Right atrium auricular region (tissue), 2 donors: ENCODE measurements around the gene SFRP4. TPM values are rescaled to one million over a fixed set of nuclear protein-coding genes. Genes with fewer than 3 reads are reported as not detected.

Experiments
- DNase-seq: peaks from one replicate; pipeline ENCODE4 v3.0.0-alpha.2; 2019; ENCODE audit warnings: low spot score
- H3K27ac ChIP-seq, 2 donors: fragments of 200-600 bp; sonication (generic); 1 replicate in 1 of 2; 2 replicates in 1 of 2; pipeline ENCODE4 v1.5.1; 2016 to 2019
- H3K27me3 ChIP-seq, 2 donors: fragments of 200-600 bp; sonication (generic); one replicate each; pipeline versions ENCODE4 v1.5.1 to v1.6.0; 2017 to 2019
- H3K36me3 ChIP-seq: fragments of 200-600 bp; sonication (generic); one replicate; pipeline ENCODE4 v1.5.1; 2016
- H3K4me1 ChIP-seq, 2 donors: fragments of 200-600 bp; sonication (generic); one replicate each; pipeline versions ENCODE4 v1.5.1 to v1.6.0; 2017 to 2019
- H3K4me3 ChIP-seq, 2 donors: fragments of 200-600 bp; sonication (generic); 1 replicate in 1 of 2; 2 replicates in 1 of 2; pipeline ENCODE4 v1.5.1; 2017 to 2019; ENCODE audit warnings: mild to moderate bottlenecking in 1 of 2, moderate library complexity in 1 of 2
- H3K9me3 ChIP-seq, 2 donors: fragments of 200-600 bp; sonication (generic); one replicate each; pipeline ENCODE4 v1.5.1; 2019
- CTCF ChIP-seq, 2 donors: fragments of 200-600 bp; sonication (generic); IDR thresholded peaks; one replicate each; pipeline ENCODE4 v1.5.1; 2019; ENCODE audit warnings: antibody characterized with exemption in 2 of 2
- total RNA-seq, 2 donors: library from RNA; depleted of rRNA; stranded (reverse); fragments of >200 nt; gene quantifications; one replicate each; pipeline ENCODE4 v1.1.0, GENCODE V29; 2016

The SFRP4 gene
- total RNA-seq, 2 donors from 2014 or later = 5.0 to 11.9 TPM

GRCh38 chr7:37944737-37945054, 28.1 kb upstream of the SFRP4 start:
- no peak overlapping the region for H3K4me3 ChIP-seq
- peaks cover 0 to 28% of the 10 kb centered on the region in 2 donors for H3K4me1 ChIP-seq
- no peaks in the 10 kb centered on the region for H3K9me3 ChIP-seq
- no peak for TF ChIP-seq CTCF (IDR thresholded peaks at IDR 0.05)
- H3K27ac ChIP-seq = no peak overlapping the region
- no peaks in the 10 kb centered on the region for H3K36me3 ChIP-seq
- no peak for DNase-seq
- H3K27me3 ChIP-seq = no peaks in the 10 kb centered on the region

- no peaks in the 10 kb centered on the region for H3K9me3 ChIP-seq
- no peak overlapping the region for H3K4me3 ChIP-seq
- H3K36me3 ChIP-seq = no peaks in the 10 kb centered on the region
- no peak for DNase-seq
- H3K27me3 ChIP-seq = no peaks in the 10 kb centered on the region
- TF ChIP-seq CTCF (IDR thresholded peaks at IDR 0.05) = no peak
- H3K4me1 ChIP-seq = peaks cover 0 to 28% of the 10 kb centered on the region in 2 donors
- peak overlapping the region; percentile 34 to 51 for H3K27ac ChIP-seq
Observed at GRCh38 chr7:37943905-37944736, 27.5 kb upstream of the SFRP4 start.

- no peak for TF ChIP-seq CTCF (IDR thresholded peaks at IDR 0.05)
- Histone ChIP-seq H3K27me3 (no peaks in the 10 kb centered on the region), H3K36me3 (no peaks in the 10 kb centered on the region), H3K9me3 (no peaks in the 10 kb centered on the region), H3K4me3 (no peak overlapping the region), H3K4me1 (peaks cover 0 to 28% of the 10 kb centered on the region in 2 donors), H3K27ac (peak overlapping the region; percentile 54 to 70)
- DNase-seq = peak; percentile 76
Observed at GRCh38 chr7:37942934-37943610, 26.5 kb upstream of the SFRP4 start.

GRCh38 chr7:37933018-37933566, 16.5 kb upstream of the SFRP4 start:
- no peaks in the 10 kb centered on the region for H3K36me3 ChIP-seq
- H3K9me3 ChIP-seq = peaks cover 0 to 6% of the 10 kb centered on the region in 2 donors
- no peak overlapping the region for H3K27ac ChIP-seq
- no peak overlapping the region for H3K4me3 ChIP-seq
- H3K4me1 ChIP-seq = no peaks in the 10 kb centered on the region
- no peaks in the 10 kb centered on the region for H3K27me3 ChIP-seq
- TF ChIP-seq CTCF (IDR thresholded peaks at IDR 0.05) = no peak
- DNase-seq = no peak

GRCh38 chr7:37932543-37932942, 15.9 kb upstream of the SFRP4 start:
- DNase-seq = no peak
- Histone ChIP-seq H3K27me3 (no peaks in the 10 kb centered on the region), H3K27ac (no peak overlapping the region), H3K36me3 (no peaks in the 10 kb centered on the region), H3K9me3 (peaks cover 0 to 6% of the 10 kb centered on the region in 2 donors), H3K4me3 (no peak overlapping the region), H3K4me1 (no peaks in the 10 kb centered on the region)
- TF ChIP-seq CTCF (IDR thresholded peaks at IDR 0.05) = no peak
